ENCODE data around the gene TUT1.
"Not testable (repeated sequence)": the region's sequence is repeated elsewhere in the genome, so short reads cannot be mapped to it uniquely, and the experiment has no call there.

The TUT1 gene, protein sequence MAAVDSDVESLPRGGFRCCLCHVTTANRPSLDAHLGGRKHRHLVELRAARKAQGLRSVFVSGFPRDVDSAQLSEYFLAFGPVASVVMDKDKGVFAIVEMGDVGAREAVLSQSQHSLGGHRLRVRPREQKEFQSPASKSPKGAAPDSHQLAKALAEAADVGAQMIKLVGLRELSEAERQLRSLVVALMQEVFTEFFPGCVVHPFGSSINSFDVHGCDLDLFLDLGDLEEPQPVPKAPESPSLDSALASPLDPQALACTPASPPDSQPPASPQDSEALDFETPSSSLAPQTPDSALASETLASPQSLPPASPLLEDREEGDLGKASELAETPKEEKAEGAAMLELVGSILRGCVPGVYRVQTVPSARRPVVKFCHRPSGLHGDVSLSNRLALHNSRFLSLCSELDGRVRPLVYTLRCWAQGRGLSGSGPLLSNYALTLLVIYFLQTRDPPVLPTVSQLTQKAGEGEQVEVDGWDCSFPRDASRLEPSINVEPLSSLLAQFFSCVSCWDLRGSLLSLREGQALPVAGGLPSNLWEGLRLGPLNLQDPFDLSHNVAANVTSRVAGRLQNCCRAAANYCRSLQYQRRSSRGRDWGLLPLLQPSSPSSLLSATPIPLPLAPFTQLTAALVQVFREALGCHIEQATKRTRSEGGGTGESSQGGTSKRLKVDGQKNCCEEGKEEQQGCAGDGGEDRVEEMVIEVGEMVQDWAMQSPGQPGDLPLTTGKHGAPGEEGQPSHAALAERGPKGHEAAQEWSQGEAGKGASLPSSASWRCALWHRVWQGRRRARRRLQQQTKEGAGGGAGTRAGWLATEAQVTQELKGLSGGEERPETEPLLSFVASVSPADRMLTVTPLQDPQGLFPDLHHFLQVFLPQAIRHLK

DNA sequence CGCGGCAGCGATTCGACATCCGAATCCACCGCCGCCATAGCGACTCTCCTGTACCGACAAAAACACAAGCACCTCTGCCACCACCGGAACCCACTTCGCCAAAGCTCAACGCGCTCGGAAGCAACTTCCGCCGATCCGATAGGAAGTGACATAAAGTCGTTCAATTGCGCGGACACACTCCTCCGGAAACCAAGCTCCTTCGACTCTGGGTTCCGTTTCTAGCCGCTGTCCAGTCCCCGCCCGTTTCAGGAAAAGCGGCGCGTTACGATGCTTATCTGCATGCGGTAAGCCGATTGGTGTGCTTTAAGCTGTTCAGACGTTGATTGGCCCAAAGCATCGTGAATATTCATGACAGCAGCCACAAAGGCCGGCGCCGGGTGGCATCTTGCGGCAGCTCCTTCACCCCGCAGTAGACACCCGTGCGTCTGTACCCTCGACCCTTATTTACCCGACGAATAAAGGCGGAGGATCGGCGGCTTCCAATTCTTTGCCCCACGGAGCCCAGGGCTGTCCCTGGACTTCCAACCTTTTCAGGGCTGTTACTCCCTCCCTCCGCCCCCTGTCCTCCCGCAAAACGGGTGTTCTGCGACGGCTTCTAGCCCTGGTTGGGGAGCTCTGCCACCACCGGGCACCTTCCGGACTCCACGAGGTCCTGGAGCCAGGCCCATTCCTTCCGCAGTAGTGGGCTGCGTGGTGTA is at the start of gene TUT1:
Gene TUT1 (minus strand): TSS at position 76 of the 698 bp plus-strand sequence. CDS start 38 bp downstream, at position 38.
- DNase-seq (ENCODE audit: low read depth in 2 of 2) = peak; percentile 91 to 97

- DNase-seq (ENCODE audit: low read depth in 2 of 2) = no peak
Observed at GRCh38 chr11:62632492-62632891, 41.2 kb upstream of the TUT1 start.

GRCh38 chr11:62627713-62628112 is 36.4 kb upstream of the TUT1 start:
- no peak for DNase-seq (ENCODE audit: low read depth in 2 of 2)

- no peak for DNase-seq (ENCODE audit: low read depth in 2 of 2)
Observed at GRCh38 chr11:62622476-62623089, 31.3 kb upstream of the TUT1 start.

DNA sequence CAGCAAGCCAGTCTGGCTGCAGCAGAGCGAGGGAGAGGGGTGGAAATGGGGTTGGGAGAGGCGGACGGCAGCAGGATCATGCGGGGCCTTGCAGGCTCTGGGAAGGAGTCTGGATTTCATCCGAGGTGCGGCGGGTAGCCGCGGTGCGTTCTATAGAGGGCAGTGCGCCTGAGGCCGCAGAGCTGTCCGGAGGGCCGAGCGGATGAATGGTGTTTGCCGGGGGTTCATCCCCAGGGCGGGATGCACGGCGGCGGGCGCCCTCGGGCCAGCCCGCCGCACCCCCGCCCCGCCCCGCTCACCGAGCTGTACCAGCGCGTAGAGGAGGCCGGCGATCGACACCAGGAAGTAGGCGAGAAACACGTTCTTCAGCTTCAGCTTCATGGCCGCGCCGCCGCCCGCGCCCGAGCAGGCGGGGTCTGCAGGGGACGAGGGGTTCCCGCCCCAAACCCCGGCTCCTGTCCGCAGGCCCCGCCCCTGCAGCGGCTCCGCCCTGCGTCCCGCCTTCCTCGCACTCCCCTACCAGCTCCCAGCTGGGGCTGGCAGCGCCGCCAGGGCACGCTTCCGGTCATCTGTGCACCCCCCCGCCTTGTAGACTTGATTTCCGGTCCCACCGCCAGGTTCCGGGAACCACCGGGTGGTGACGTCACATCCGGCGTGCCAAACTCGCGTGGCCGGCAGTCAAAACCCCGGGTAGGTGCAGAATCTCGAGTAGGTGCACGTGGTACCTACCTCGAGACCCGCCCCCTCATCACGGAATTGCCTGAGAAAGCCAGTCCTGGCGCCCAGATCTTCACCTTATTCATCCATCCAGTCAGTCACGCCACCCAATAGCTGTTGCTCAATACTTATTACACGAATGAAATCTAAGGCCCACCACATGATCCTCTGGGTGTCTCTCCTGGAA is 30.5 kb upstream of the TUT1 start, which contains the start of gene B3GAT3:
Gene B3GAT3 (minus strand): TSS at position 420 of the 904 bp plus-strand sequence. CDS start 39 bp downstream, at position 381.
- DNase-seq (ENCODE audit: low read depth in 2 of 2) = peak; percentile 97

GRCh38 chr11:62621027-62621566 is 29.8 kb upstream of the TUT1 start:
- DNase-seq (ENCODE audit: low read depth in 2 of 2) = no peak

GRCh38 chr11:62616957-62617356 is 25.6 kb upstream of the TUT1 start:
- not testable (repeated sequence) for DNase-seq (ENCODE audit: low read depth in 2 of 2)

DNA sequence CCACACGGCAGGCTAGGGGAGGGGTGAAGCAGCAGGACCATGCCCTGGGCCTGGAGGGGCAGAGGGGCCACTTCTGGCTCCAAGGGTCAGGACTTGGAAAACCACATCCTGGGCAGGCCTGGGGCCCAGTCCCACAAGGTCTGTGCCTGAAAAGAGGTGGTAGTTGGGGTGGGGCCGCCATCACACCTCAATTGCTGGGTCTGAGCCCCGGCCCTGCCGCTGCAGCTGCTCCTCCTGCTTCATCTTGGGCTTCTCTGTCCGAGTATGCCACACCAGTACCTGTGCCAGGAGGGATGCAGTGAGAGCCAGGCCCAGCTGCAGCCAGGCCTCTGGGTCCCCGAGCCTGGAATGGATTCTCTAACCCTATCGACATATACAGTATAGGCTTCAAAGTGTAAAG is 24.2 kb upstream of the TUT1 start:
- no peak for DNase-seq (ENCODE audit: low read depth in 2 of 2)

DNA sequence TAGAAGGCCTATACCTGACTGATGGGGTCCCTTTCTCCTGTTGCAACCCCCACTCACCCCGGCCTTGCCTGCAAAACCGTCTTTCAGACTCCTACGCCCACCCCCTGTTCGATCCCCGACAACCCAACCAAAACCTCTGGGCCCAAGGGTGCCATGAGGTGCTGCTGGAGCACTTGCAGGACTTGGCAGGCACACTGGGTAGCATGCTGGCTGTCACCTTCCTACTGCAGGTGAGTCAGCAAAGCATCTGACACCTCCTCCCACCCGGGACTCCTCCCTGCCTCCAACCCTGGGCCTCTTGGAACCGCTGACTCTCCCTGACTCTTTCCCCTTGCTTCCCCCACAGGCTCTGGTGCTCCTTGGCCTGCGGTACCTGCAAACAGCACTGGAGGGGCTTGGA is 23.0 kb upstream of the TUT1 start:
- DNase-seq (ENCODE audit: low read depth in 2 of 2) = peak in 1 of 2 donors; percentile 39

DNA sequence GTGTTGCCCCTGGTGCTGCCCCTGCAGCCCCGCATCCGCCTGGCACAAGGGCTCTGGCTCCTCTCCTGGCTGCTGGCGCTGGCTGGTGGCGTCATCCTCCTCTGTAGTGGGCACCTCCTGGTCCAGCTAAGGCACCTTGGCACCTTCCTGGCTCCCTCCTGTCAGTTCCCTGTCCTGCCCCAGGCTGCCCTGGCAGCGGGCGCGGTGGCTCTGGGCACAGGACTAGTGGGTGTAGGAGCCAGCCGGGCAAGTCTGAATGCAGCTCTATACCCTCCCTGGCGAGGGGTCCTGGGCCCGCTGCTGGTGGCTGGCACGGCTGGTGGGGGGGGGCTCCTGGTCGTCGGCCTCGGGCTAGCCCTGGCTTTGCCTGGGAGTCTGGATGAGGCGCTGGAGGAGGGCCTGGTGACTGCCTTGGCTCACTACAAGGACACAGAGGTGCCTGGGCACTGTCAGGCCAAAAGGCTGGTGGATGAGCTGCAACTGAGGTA is 22.0 kb upstream of the TUT1 start:
- no peak for DNase-seq (ENCODE audit: low read depth in 2 of 2)

DNA sequence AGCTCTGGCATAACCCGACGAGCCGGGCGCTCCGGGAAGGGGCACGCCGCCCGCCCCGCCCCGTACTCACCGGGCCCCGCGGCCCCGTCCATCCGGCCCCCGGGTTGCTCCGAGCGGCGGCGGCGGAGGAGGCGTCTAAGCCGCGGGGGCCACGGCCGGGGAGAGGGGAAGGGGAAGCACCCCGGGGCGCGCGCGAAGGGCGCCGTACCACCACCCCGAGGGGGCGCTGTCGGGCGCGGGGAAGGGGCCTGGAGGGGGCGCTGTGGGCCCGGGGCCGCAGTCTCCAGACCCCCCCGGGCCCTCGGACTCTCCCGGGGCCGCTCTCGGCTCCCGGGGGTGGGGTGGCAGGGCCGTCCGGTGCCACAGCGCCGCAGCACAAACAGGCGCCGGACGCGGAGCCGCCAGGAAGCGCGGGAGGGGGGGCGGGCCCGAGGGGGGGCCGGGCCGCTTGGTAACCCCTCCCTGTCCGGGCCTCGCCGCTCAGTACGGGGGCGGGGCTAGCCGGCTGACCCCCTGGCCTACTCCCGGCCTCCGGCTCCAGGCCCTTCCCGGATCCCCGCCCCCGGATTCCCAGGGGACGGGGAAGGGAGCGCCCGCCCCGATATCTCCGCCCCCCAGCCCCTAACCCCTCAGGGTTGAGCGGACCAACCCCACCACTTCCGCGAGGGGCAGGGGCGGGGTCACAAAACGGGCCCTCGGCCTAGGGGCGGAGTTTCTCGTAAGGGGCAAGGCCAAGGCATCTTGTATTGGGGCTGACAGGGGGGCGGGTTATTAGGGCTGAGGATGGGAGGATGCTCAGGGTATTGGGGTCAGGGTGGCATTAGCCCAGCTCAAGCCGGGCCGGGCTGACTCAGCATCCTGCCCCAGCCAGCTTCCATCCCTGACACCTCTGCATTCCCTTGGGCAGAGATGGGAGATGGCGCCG is 21.3 kb upstream of the TUT1 start, which contains the start of the genes EML3 and ROM1:
Gene EML3 (minus strand): TSS at position 410 of the 925 bp plus-strand sequence. CDS start 318 bp downstream, at position 92.
Gene ROM1 (plus strand): TSS at position 892 of the 925 bp plus-strand sequence. CDS start 25 bp downstream, at position 917.
- peak; percentile 81 to 84 for DNase-seq (ENCODE audit: low read depth in 2 of 2)

DNA sequence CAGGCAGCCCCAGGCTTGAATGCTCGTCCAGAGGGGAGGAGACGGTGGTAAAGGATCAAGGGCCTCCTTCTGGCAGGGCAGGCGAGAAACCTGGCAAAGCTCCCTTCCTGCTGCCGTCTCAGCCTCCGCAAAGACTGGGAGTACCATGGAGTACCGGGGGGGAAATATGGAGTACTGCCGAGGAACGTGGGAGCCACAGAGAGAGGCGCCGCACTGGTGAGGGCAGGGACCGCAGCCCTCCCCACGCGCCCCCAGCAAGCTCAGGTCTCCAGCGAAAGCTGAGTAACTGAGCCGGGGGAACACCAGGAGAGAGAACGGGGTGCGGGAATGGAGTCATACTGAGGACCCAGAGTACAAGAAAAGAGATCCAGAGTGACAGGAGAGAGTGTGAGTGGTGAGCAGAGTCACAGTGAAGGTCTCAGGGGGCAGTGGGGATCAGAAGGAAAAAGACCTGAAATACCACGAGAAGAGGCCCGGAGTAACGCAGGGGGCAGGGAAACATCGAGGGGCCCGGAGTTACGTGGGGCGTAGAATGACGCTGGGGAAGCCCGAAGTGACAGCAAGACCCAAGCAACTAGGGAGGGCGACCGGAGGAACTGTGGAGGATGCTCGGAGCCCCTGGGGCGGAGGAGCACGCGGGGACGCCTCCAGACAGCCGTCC is 20.5 kb upstream of the TUT1 start:
- DNase-seq (ENCODE audit: low read depth in 2 of 2) = peak in 1 of 2 donors; percentile 44

GRCh38 chr11:62610814-62611704 is 19.7 kb upstream of the TUT1 start:
- DNase-seq (ENCODE audit: low read depth in 2 of 2) = no peak

GRCh38 chr11:62610403-62610802 is 19.1 kb upstream of the TUT1 start:
- DNase-seq (ENCODE audit: low read depth in 2 of 2) = no peak

DNA sequence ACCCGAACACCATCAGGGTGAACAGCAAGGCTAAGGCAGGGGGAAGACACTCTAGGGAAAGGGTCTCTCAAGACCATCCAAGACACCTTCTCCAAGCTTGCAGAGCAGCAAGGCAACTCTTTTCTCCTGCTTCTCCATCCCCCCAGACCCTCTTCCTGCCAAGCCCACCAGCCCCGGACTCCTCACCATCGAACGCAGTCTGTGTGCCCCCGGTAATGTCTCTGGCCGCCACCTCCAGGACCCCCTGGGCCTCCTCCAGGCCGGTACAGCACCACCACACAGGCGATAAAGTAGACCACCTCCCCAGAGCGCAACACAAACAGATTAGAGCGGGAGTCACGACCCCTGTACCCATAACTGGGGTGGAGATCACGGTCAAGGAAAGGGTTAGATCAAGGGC is 17.5 kb upstream of the TUT1 start:
- DNase-seq (ENCODE audit: low read depth in 2 of 2) = no peak

GRCh38 chr11:62607714-62608113 is 16.4 kb upstream of the TUT1 start:
- no peak for DNase-seq (ENCODE audit: low read depth in 2 of 2)

DNA sequence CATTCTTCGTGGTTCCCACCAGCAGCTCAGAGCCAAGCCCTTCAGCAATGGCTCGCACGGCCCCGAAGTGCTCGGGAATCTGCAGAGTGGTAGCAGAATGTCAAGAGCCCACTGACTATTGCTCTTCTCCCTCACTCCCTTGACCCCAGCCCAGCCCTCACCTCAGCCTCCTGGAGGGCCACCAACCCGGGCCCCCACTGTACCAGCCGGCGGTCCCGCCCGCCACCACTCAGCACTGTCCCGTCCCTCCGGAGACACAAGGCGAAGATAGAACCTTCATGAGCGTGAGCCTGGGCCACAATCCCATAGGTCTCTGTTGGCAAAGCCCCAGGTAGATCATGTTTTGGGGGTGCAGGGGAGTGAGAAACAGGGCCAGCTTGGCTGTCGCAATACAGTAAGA is 14.6 kb upstream of the TUT1 start:
- no peak for DNase-seq (ENCODE audit: low read depth in 2 of 2)

All from stimulated activated CD8-positive, alpha-beta memory T cell treated with anti-CD3 and anti-CD28 coated beads, Interleukin-7, amount 100 ng/mL, for 4 hours (primary cell).